ENCODE measurements around the gene STIP1. TPM values are rescaled to one million over a fixed set of nuclear protein-coding genes. Genes with fewer than 3 reads are reported as not detected.
A peak's percentile ranks its signal among the peaks of the same experiment; 100 is the strongest.

The STIP1 gene
- total RNA-seq, 4 donors from 2014 or later: 80.8 to 116 (median 106) TPM

- TF ChIP-seq CTCF (IDR thresholded peaks at IDR 0.05) (no peak), POLR2A (IDR thresholded peaks at IDR 0.05) (no peak)
- H3K9me3 ChIP-seq: no peaks in the 10 kb centered on the region
- DNase-seq: no peak
- peaks cover 44 to 70% of the 10 kb centered on the region in 2 donors for H3K4me1 ChIP-seq
- peak overlapping the region in 1 of 3 donors; percentile 54 for H3K4me3 ChIP-seq (replicated peaks in 1 of 3)
- no peaks in the 10 kb centered on the region for H3K27me3 ChIP-seq
- H3K36me3 ChIP-seq: no peaks in the 10 kb centered on the region
- WGBS, 2 donors: 82 to 87% methylated on average over 6 to 7 of the region's 7 CpGs
- intact Hi-C loops (cut with DNase I): no loop called here
- peak overlapping the region in 1 of 3 donors; percentile 17 for H3K27ac ChIP-seq
These were observed 45.6 kb downstream of the STIP1 start for GRCh38 chr11:64231546-64231945.

GRCh38 chr11:64232182-64232966 is 46.4 kb downstream of the STIP1 start:
- peaks cover 36 to 62% of the 10 kb centered on the region in 2 donors for H3K4me1 ChIP-seq
- 69 to 76% methylated on average over 15 of the region's 15 CpGs for WGBS, 2 donors
- H3K9me3 ChIP-seq: no peaks in the 10 kb centered on the region
- no peak overlapping the region for H3K4me3 ChIP-seq (replicated peaks in 1 of 3)
- peak in 1 of 2 donors; percentile 34 for DNase-seq
- H3K36me3 ChIP-seq: peaks cover under 1 to 1% of the 10 kb centered on the region in 2 donors
- no peak for TF ChIP-seq POLR2A (IDR thresholded peaks at IDR 0.05)
- no peak for TF ChIP-seq CTCF (IDR thresholded peaks at IDR 0.05)
- intact Hi-C loops (cut with DNase I): no loop called here
- no peaks in the 10 kb centered on the region for H3K27me3 ChIP-seq
- H3K27ac ChIP-seq: peak overlapping the region in 1 of 3 donors; percentile 17

GRCh38 chr11:64232967-64233315 is 47.0 kb downstream of the STIP1 start:
- no peak overlapping the region for H3K27ac ChIP-seq
- 83 to 87% methylated on average over 8 of the region's 8 CpGs for WGBS, 2 donors

GRCh38 chr11:64233913-64234586 is 48.1 kb downstream of the STIP1 start, which contains the start of gene VEGFB:
VEGFB (plus strand) TSS chr11:64234584; CDS start chr11:64234834, 250 bp downstream.
- WGBS, 2 donors: 3 to 5% methylated on average over 6 to 23 of the region's 62 CpGs
- H3K4me1 ChIP-seq: peaks cover 34 to 54% of the 10 kb centered on the region in 2 donors

More at GRCh38 chr11:64232967-64233315, 47.0 kb downstream of the STIP1 start:
- H3K36me3 ChIP-seq: peaks cover 7% of the 10 kb centered on the region in 2 donors
- H3K4me3 ChIP-seq (replicated peaks in 1 of 3): no peak overlapping the region
- no peaks in the 10 kb centered on the region for H3K27me3 ChIP-seq
- TF ChIP-seq POLR2A (IDR thresholded peaks at IDR 0.05) (no peak), CTCF (IDR thresholded peaks at IDR 0.05) (no peak)
- no peaks in the 10 kb centered on the region for H3K9me3 ChIP-seq
- no peak for DNase-seq
- H3K4me1 ChIP-seq: peaks cover 34 to 56% of the 10 kb centered on the region in 2 donors
- intact Hi-C loops (cut with DNase I): no loop called here

More at GRCh38 chr11:64233913-64234586, 48.1 kb downstream of the STIP1 start, which contains the start of gene VEGFB:
- no peak for TF ChIP-seq CTCF (IDR thresholded peaks at IDR 0.05)
- peak in 1 of 2 donors; percentile 71 for TF ChIP-seq POLR2A (IDR thresholded peaks at IDR 0.05)
- peak; percentile 80 to 81 for DNase-seq
- Histone ChIP-seq H3K4me3 (replicated peaks in 1 of 3) (peak within 1 kb of the TSS; percentile 40 to 66 (median 66)), H3K9me3 (no peaks in the 10 kb centered on the region), H3K27me3 (no peaks in the 10 kb centered on the region), H3K36me3 (peaks cover 10 to 12% of the 10 kb centered on the region in 2 donors), H3K27ac (peak within 1 kb of the TSS; percentile 78 to 91 (median 79))
- intact Hi-C loops (cut with DNase I): no loop called here
